GM18907 (cell line): Measurements from ENCODE around the gene FMN2.

Experiments used
- ATAC-seq: cut with Tn5 transposase; IDR thresholded peaks from one replicate; pipeline ENCODE4 v1.9.1; 2021; ENCODE audit warnings: mild to moderate bottlenecking, moderate library complexity; ENCODE audit not compliant: unreplicated experiment

FMN2 gene

DNA sequence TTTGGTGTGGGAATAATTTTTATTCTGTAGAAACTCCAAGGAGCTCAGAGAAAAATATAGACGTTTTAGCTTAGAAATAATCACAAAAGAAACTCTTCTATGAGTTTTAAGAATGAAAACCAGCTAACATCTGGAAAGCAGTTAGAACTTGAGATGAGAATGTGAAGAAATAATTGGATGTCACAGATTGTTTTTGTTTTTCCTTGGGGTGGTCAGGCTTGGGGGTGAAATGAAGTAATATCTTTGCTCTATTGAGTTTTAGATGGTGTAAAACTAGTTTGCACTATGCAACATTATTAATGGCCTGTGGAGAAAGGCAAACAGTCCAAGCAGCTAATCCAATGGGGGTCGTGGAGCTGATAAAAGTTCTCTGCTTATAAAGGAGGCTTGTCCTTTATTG, 101.2 kb downstream of the FMN2 start:
- ATAC-seq = no peak

DNA sequence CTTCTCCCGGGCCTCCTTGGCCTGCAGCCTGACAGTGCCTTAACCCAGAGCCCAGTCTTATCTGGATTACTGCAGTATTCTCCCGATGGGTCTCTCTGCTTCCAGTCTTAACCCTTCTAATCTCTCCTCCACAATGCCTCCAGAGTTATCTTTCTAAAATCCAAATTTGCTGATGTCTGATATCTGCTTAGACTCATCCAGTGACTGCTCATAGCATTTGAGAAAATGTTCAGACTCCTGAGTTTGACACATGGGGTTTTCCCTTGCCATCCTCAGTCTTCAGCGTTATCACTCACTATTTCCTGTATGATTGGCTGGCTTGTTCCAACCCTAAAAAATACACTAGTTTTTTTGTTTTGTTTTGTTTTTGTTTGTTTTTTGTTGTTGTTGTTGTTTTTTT, 102.0 kb downstream of the FMN2 start:
- ATAC-seq = no peak

GRCh38 chr1:240194120-240194519, 102.4 kb downstream of the FMN2 start:
- ATAC-seq = no peak

DNA sequence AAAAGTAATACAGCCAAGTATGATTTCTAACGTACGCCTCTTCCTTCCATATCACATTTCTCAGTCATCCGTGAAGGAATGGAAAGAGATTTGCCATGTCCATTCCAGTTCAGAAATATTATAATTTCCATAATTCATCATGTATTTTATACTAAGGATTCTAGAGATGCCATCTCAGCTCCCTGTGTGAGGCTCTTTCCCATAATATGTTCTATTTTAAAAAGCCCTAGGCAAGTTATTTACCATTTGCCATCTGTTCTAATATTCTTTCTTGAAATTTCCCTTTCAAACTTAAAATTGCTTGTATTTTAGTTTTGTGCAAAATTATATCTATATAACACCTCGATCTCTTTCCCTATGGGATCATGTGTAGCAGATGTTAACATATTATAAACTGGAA, 106.7 kb downstream of the FMN2 start:
- ATAC-seq = no peak

GRCh38 chr1:240199758-240200645, 108.3 kb downstream of the FMN2 start:
- ATAC-seq = no peak

DNA sequence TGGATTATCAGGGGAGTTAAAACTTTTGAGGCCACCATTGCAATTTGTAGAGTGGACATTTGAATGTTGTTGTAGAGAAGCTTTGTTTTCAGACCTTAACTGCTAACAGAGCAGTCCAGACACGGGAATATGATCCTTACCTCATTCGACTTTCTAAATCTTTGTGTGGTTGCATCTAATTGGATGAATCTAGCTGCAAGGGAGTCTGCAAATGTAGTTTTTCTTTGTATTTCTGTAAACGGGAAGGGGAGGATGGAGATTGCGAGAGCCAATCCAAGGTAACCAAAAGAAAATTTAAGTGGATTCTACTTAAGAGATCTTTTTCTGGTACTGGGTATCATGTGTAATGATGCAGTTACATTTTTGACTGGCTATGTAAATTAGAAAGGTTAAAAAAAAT, 110.2 kb downstream of the FMN2 start:
- ATAC-seq = no peak

- ATAC-seq = no peak
Observed at GRCh38 chr1:240207073-240207709, 115.5 kb downstream of the FMN2 start.

GRCh38 chr1:240210026-240210425, 118.3 kb downstream of the FMN2 start:
- no peak for ATAC-seq

- no peak for ATAC-seq
Observed at GRCh38 chr1:240212556-240212955, 120.9 kb downstream of the FMN2 start.

DNA sequence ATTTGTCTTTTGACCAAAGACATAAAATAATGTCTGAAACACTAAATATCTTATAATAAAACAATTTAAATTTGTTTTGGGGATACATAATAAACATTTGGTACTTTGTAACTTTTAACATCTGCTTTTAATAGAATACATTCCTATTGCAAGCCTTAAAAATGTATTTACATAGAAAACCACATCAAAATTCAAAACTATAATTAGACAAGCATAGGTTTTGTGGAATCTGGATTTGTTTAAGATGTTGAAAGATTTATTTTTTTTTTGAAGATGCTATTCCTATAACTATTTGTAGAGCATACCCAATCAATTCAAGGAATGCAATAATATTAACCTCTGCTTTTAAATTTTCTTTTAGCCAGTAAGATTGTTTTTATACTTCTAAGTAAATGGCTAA, 125.7 kb downstream of the FMN2 start:
- no peak for ATAC-seq

DNA sequence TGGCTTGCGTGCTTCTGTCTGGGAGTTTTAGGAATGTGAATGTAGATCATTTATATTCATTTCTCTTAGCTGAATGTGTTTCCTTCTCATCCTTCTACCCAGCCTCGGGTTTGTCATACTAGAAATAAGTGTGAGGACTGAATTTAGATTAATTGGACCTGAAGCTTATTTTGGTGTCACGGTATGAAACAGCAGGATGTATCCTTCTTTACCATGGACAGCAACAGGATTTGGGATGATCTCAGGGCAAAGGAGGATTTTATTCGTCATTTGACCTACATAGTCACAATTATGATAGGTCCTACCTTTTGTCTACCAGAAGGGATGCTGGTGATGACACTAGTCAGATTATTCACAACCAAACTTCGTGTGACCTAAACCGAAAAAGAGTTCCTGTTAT, 127.4 kb downstream of the FMN2 start:
- ATAC-seq = no peak

DNA sequence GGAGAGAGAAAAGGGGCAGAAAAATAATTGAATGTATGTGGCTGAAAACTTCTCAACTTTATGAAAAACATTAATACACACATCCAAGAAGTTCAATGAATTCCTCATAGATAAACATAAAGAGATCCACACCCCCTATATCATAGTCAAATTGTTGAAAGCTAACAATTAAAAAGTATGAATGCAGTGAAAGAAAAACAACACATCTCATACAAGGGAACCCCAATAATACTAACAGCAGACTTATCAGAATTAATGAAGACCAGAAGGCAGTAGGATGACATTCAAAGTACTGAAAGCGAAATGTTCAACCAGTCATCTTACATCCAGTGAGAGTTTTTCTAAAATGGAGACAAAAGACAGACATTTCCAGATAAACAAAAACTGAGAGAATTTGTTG, 134.4 kb downstream of the FMN2 start:
- no peak for ATAC-seq

GRCh38 chr1:240230816-240231215, 139.1 kb downstream of the FMN2 start:
- no peak for ATAC-seq

DNA sequence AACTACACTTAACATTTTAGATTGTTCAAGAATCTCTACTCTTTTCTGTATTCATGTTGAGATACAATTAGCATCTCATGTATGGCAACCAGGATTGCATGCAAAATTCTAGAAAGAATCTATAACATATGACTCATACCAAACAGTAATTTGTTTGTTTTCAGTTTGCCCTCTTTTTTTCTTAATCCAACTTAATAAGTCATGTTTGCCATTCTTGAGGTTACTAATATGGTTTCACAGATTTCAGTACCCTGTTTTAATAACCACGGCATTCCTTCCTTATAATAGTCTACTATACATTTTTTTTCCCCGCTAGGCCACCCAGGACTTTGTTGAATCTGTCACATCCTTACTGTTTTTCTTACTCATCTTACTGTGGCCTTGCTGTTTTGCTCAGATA, 140.8 kb downstream of the FMN2 start:
- no peak for ATAC-seq

DNA sequence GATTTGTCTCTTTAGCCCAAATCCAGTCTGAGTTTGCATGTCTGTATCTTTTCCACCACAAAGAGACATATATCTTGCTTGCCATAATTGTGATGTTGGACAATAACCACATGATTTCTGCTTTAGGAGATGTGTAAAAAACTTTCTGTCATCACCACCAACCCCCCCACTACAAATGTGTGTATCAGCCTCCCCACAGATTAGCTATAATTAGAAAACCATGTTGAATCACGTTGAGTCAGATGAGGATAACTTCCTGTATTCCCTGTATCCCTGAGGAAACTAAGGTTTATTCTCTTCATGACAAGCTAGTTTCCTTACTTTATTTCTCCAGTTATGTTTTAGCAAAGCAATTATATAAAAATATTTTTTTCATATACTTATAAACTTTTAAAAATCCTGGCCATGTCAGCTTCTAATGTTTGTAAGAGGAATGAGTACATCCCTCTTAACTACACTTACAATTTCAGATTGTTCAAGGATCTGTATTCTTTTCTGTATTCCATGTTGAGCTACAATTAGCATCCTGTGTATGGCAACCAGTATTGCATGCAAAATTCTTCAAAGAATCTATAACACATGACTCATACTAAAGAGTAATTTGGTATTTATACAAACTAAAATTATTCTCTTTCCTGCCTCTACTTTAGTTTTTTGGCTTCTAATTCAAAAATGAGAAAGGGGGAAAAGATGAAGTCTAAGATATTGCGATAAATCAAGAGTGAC, 143.0 kb downstream of the FMN2 start:
- ATAC-seq = no peak

DNA sequence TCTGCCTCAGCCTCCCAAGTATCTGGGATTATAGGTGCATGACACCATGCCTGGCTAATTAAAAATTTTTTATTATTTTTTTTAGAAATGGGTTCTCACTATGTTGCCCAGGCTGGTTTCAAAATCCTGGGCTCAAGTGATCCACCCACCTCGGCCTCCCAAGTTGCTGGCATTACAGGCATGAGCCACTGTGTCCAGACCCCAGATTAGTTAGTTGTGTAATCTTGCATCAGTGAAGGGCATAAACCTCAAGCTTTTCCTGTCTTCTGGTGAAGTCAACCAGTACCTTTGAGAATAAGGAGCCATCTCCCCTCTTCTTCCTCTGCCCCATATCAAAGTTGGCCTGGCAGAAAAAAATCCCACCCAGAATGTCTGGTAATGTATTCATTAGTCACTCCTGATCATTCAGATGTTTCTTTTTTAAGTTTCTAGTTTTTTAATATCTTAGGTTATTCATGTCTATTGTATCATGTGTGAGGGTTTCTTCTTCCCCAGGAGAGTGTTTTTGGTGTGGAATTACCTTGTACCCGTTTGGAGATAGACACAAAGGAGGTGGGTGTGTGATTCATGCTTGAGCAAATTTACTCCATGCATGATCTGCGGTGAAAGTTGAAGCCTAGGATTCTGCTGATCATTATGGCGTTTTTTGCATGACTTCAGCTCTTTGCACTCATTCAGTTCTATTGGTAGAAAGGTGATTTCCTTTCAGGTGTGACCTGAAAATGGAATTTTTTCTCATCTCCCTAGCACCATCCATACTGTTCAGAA, 144.0 kb downstream of the FMN2 start:
- no peak for ATAC-seq

GRCh38 chr1:240237305-240237721, 145.6 kb downstream of the FMN2 start:
- no peak for ATAC-seq

DNA sequence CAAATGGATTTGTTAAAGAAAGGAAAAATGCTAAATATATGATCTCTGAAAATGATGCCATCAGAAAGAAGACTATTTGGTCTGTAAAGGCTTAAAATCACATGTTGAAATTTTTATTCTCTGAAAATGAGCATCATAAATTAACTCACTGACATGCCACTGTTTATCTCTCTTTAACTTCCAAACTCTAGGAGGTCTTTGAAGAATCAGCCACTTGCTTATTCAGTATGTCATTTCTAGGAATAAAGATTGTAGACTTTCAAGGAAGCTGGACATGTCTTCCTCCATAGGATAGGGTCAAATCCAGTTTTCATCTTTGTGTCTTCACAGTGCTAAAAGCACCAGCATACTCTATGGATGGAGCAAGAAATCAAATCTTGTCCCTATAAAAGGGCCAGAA, 147.6 kb downstream of the FMN2 start:
- no peak for ATAC-seq

GRCh38 chr1:240241278-240241677, 149.6 kb downstream of the FMN2 start:
- no peak for ATAC-seq

- ATAC-seq = no peak
Observed at GRCh38 chr1:240242601-240243144, 151.0 kb downstream of the FMN2 start.
